GM04504 (cell line): Measurements from ENCODE around the gene HECTD1.
"Not testable (repeated sequence)": the region's sequence is repeated elsewhere in the genome, so short reads cannot be mapped to it uniquely, and the experiment has no call there.

Source experiments
- DNase-seq: peaks from one replicate; pipeline ENCODE4 v3.0.0-alpha.2; 2012; ENCODE audit warnings: low read depth

The HECTD1 gene

GRCh38 chr14:31093884-31094839 lies 113.4 kb downstream of the HECTD1 start:
- not testable (repeated sequence) for DNase-seq

DNA sequence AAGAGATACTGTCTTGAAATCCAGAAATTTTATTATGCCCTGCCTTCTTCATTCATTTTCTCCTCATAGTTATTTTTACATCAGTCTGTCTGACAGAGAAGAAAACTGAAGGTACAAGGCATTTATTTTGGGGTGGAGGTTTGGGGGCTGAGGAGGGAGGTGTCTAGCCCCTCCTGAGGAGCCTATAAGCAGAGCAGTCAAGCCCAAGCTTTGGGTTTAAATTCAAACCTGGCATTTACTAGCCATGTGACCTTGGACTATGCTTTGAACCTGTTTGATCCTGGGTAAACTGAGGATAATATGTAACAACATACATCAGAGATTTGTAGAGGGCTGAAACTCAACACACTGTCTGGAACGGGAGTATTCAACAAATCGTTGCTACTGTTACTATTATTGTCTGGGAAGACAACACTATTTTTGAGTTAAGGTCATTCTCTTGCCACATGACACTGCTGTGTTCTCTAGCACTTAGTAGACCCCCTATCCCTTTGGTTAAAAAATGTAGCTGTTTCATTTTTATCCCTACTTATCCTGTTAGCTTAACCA lies 115.4 kb downstream of the HECTD1 start:
- no peak for DNase-seq

- peak; percentile 88 for DNase-seq
These were observed 116.5 kb downstream of the HECTD1 start for GRCh38 chr14:31090883-31091764.

DNA sequence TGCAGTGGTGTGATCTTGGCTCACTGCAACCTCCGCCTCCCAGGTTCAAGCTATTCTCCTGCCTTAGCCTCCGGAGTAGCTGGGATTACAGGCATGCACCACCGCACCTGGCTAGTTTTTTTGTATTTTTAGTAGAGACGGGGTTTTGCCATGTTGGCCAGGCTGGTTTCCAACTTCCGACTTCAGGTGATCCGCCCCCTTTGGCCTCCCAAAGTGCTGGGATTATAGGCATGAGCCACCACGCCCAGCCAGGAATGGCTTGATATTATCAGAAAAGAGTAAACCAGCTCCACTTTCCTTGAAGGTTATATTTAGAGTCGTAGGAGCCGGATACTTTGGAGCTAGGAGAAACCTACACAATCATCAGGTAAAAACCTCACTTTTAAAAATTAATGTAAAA lies 121.1 kb downstream of the HECTD1 start:
- DNase-seq = not testable (repeated sequence)

DNA sequence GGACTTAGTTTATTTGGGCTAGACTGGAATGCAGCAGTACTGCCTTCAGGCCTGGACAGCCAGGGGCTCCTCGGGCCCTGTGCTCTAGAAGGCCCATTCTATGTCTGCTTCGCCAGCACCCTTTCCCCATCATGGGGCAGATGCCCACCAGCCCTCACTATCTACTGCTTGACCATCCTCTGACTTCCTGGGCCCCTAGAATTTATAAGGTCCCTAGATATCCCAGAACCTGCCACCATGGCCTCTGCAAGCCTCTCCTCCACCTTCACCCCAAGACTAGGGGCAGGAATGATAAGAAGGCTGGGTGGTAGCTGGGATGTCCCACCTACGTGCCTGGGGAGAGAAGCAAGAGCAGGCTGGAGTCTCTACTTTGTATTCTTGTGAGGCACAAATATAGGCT lies 122.6 kb downstream of the HECTD1 start:
- no peak for DNase-seq

DNA sequence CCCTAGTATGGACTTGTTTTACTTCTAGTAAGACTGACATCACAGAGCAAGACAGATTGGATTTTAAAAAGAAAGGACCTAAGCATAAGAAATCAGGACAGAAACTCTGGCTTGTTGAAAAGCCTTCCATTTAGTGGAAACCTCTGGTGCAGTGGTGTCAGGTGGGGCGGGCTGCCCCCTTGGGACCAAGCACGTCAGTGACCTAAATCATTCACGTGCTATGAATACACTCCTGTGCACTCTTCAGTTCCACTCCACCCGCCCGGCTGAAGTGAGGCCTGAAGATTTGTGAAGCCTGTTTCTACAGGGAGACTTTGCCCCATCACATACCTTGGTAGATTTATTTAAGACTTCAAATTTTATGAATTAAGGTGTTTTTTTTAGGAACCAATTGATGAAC lies 123.2 kb downstream of the HECTD1 start:
- no peak for DNase-seq

GRCh38 chr14:31083781-31084180 lies 123.8 kb downstream of the HECTD1 start:
- no peak for DNase-seq

GRCh38 chr14:31080484-31080883 lies 127.1 kb downstream of the HECTD1 start:
- no peak for DNase-seq

GRCh38 chr14:31080056-31080455 lies 127.5 kb downstream of the HECTD1 start:
- DNase-seq = no peak

DNA sequence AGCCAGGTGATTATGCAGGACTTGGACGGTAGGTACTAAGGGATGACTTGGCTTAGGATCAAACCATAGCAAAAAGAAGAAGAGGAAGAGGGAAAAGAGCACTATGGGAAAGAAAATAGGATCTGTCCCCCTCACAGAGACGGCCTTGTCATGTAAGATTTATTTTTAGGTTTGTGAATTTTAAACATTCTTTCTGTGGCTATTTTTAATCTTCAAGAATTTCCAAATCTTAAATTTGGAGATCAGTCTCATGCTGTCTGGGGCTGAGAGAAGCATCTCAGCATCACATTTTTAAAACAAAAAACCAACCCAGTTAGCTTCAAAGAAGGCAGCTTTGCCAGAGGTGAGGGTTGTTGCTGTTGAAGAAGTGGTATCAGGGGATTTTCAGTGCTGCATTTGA lies 128.8 kb downstream of the HECTD1 start:
- no peak for DNase-seq

DNA sequence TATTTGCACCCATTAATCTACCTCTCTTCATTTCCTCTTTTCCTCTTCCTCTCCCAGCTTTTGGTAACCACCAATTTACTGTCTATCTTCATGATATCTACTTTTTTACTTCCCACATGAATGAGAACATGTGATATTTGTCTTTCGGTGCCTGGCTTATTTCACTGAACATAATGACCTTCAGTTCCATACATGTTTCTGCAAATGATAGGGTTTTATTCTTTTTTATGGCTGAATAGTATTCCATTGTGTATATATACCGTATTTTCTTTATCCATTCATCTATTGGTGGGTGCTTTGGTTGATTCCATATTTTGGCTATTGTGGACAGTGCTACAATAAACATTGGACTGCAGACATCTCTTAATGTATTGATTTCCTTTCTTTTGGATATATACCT lies 132.4 kb downstream of the HECTD1 start:
- DNase-seq = no peak

DNA sequence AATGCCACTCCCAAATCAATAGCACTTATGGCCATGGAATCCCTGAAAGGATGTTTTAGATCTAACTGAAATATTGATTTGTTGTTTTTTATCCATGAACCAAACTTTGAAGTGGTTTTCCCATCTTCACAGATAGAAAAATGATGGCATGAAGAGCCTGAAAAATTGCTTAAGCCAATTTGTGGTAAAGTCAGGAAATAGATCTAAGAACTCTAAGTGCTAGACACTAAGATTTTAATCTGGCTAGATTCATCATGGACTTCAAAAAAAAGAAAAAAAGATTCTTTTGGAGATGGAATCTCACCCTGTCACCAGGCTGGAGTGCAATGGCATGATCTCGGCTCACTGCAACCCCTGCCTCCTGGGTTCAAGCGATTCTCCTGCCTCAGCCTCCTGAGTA lies 136.4 kb downstream of the HECTD1 start:
- DNase-seq = no peak

DNA sequence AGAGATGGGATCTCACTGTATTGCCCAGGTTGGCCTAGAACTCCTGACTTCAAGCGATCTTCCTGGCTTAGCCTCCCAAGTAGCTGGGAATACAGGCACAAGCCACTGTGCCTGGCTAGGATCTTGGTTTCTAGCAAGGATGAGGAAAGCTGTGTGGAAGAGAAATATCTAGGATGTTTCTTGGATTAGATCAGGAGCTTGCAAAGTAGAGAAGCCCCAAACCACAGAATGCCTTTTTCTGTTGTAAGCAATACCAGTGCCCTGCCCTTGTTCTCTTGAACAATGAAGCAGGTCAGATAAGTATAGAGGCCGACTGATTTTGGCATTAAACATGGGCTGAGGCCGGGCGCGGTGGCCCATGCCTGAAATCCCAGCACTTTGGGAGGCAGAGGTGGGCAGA lies 137.2 kb downstream of the HECTD1 start:
- peak; percentile 72 for DNase-seq

- no peak for DNase-seq
These were observed 138.2 kb downstream of the HECTD1 start for GRCh38 chr14:31069343-31069742.

DNA sequence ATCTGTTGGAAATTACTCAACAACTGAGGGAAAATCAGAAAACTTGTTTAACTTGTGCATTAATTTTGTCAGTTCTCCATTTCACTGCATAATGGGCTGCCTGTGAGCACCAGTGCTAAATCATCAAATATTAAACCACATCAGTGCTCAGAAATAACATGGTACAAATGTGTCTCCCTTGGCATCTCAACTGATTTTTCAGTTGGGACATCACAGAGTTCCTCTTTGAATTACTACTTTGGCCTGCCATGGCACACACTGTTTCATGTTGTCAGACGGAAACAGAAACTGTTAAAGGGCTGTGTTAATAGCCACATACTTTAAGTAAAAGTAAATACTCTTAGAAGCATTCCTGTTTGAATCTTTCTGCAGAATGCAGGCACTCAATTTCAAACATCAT lies 139.4 kb downstream of the HECTD1 start:
- no peak for DNase-seq

- not testable (repeated sequence) for DNase-seq
These were observed 144.7 kb downstream of the HECTD1 start for GRCh38 chr14:31062908-31063307.

- DNase-seq = no peak
These were observed 147.2 kb downstream of the HECTD1 start for GRCh38 chr14:31060253-31060875.

- DNase-seq = peak; percentile 28
These were observed 148.3 kb downstream of the HECTD1 start for GRCh38 chr14:31059152-31059924.

GRCh38 chr14:31057701-31058364 lies 149.8 kb downstream of the HECTD1 start:
- DNase-seq = no peak

- no peak for DNase-seq
These were observed 150.6 kb downstream of the HECTD1 start for GRCh38 chr14:31057035-31057434.
